ENCODE data around the gene CCR7.

GRCh38 chr17:40561294-40561870, 3.9 kb downstream of the CCR7 start:
- TF ChIP-seq POLR2A (IDR thresholded peaks at IDR 0.05) (no peak), CTCF (IDR thresholded peaks at IDR 0.05) (no peak), POLR2AphosphoS5 (IDR thresholded peaks at IDR 0.05) (no peak)
